Mammary epithelial cell (primary cell): Measurements from ENCODE around the gene NCAN.

ENCODE experiments used
- CTCF ChIP-seq, 2 donors: IDR thresholded peaks in 1 of 2; conservative IDR thresholded peaks in 1 of 2; 2 replicates each; pipeline ENCODE4 v1.5.1; 2011 to 2012; ENCODE audit warnings: inconsistent platforms in 2 of 2, low read length in 2 of 2, mild to moderate bottlenecking in 2 of 2, control low read depth in 1 of 2, low read depth in 1 of 2; ENCODE audit not compliant: insufficient read depth in 1 of 2; ENCODE audit errors: extremely low read depth in 1 of 2
- EZH2 ChIP-seq: IDR thresholded peaks from 2 replicates; pipeline ENCODE4 v1.6.1; 2012; ENCODE audit warnings: low read length, inconsistent platforms, borderline replicate concordance

- TF ChIP-seq CTCF (conservative IDR thresholded peaks at IDR 0.05 in 1 of 2, IDR thresholded peaks at IDR 0.05 in 1 of 2; ENCODE audit: extremely low read depth in 1 of 2, insufficient read depth in 1 of 2, low read depth in 1 of 2, low read length in 2 of 2), result no peak
- TF ChIP-seq EZH2, result no peak
Observed at GRCh38 chr19:19205416-19206410, 6.0 kb upstream of the NCAN start.
